Right lobe of liver (tissue), 6 donors: ENCODE measurements around the gene COQ8B. TPM values are rescaled to one million over a fixed set of nuclear protein-coding genes. Genes with fewer than 3 reads are reported as not detected.
"Not testable (repeated sequence)": the region's sequence is repeated elsewhere in the genome, so short reads cannot be mapped to it uniquely, and the experiment has no call there.

ENCODE experiments used
- ATAC-seq, 4 donors: fragments of 200-7000 bp; cut with Tn5 transposase; one replicate each; pipeline ENCODE4 v1.9.1; 2020; ENCODE audit warnings: mild to moderate bottlenecking in 4 of 4, moderate library complexity in 4 of 4
- DNase-seq, 3 donors: peaks; one replicate each; pipeline ENCODE4 v3.0.0-alpha.2; 2020
- H3K27ac ChIP-seq, 3 donors: fragments of 200-600 bp; one replicate each; pipeline ENCODE4 v1.8.0; 2022
- H3K27me3 ChIP-seq, 2 donors: fragments of 200-600 bp; one replicate each; pipeline ENCODE4 v1.8.0; 2022
- H3K36me3 ChIP-seq, 4 donors: fragments of 200-600 bp; sonication (generic) in 1 of 4; one replicate each; pipeline versions ENCODE4 v1.5.1 to v1.8.0; 2017 to 2022; ENCODE audit warnings: control low read depth in 1 of 4
- H3K4me1 ChIP-seq, 4 donors: fragments of 200-600 bp; sonication (generic) in 1 of 4; one replicate each; pipeline versions ENCODE4 v1.5.1 to v1.8.0; 2017 to 2022; ENCODE audit warnings: control low read depth in 1 of 4
- H3K4me3 ChIP-seq, 3 donors: fragments of 200-600 bp; one replicate each; pipeline ENCODE4 v1.8.0; 2022
- H3K9me3 ChIP-seq, 4 donors: fragments of 200-600 bp; sonication (generic) in 1 of 4; one replicate each; pipeline versions ENCODE4 v1.5.1 to v1.8.0; 2017 to 2022; ENCODE audit warnings: control low read depth in 1 of 4
- CTCF ChIP-seq, 4 donors: fragments of 200-600 bp in 3 of 4; fragments of 450-650 bp in 1 of 4; IDR thresholded peaks; one replicate each; pipeline versions ENCODE4 v1.5.1 to v1.8.0; 2016 to 2022; ENCODE audit warnings: antibody characterized with exemption in 4 of 4, mild to moderate bottlenecking in 2 of 4
- POLR2A ChIP-seq: fragments of 450-650 bp; IDR thresholded peaks from one replicate; pipeline ENCODE4 v1.6.1; 2017; ENCODE audit warnings: antibody characterized with exemption, mild to moderate bottlenecking
- WGBS: methylation state at CpG from one replicate; pipeline ENCODE4 v1.1.6; 2018; ENCODE audit warnings: low coverage, low lambda C conversion rate; ENCODE audit not compliant: insufficient coverage; ENCODE audit errors: missing lambda C conversion rate; 5-methylcytosine and 5-hydroxymethylcytosine counted together
- intact Hi-C, 2 donors: fragments of 100-400 bp; cut with DNase I; formaldehyde crosslinking; loops; one replicate each; pipeline versions ENCODE4 v1.11.2 to v1.14.1; 2022
- total RNA-seq, 6 experiments: library from RNA; depleted of rRNA in 2 of 6; stranded (reverse); fragments of >200 nt in 2 of 6; fragmentation: NEBNext Ultra II Directional in 3 of 6; extraction: Animal tissue kit (Norgen Biotek cat#: 25700) in 3 of 6; gene quantifications; one replicate each; pipeline versions ENCODE4 v1.1.0 to v1.2.4, GENCODE V29; 2016 to 2023
- donor health status: DM: no; HTN: yes; CAD: no.
- donor health status: DM: no; HTN: no; CAD: no.
- donor health status: DM: no; HTN: no; CAD: no.
- donor health status: DM: no; HTN: yes; CAD: no.
- donor health status: DM: no; HTN: yes; CAD: no.

Gene COQ8B
- total RNA-seq, 6 experiments from 2014 or later: 15.1 to 30.6 (median 25.6) TPM

- H3K4me1 ChIP-seq: peaks cover 0 to 11% (median 0%) of the 10 kb centered on the region in 4 donors
- TF ChIP-seq CTCF (IDR thresholded peaks at IDR 0.05) (no peak), POLR2A (no peak)
- no peak overlapping the region for H3K27ac ChIP-seq
- DNase-seq (no peak), ATAC-seq (no peak)
- H3K9me3 ChIP-seq: no peaks in the 10 kb centered on the region
- H3K4me3 ChIP-seq: no peak overlapping the region
- intact Hi-C loops: no loop called here
- no peaks in the 10 kb centered on the region for H3K27me3 ChIP-seq
- peaks cover 11 to 55% (median 21%) of the 10 kb centered on the region in 4 donors for H3K36me3 ChIP-seq
- no CpG with 5 or more reads among the region's 9 CpGs for WGBS
These were observed 20.5 kb upstream of the COQ8B start for GRCh38 chr19:40737102-40737644.

DNA sequence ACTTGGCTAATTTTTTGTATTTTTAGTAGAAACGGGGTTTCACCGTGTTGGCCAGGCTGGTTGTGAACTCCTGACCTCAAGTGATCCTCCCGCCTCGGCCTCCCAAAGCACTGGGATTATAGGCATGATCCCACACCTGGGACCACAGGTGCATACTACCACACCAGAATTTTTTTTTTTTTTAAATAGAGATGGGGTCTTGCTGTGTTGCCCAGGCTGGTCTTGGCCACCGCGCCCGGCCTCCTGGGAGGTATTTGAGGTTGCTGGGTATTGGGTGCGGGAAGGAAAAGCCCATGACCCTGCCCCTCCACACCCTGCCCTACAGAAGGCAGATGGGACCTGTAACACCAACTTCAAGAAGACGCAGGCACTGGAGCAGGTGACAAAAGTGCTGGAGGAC lies 20.0 kb upstream of the COQ8B start:
- Histone ChIP-seq H3K4me3 (no peak overlapping the region), H3K9me3 (no peaks in the 10 kb centered on the region), H3K27me3 (no peaks in the 10 kb centered on the region), H3K36me3 (peaks cover 11 to 58% (median 21%) of the 10 kb centered on the region in 4 donors), H3K27ac (no peak overlapping the region), H3K4me1 (peaks cover 0 to 8% (median 0%) of the 10 kb centered on the region in 4 donors)
- intact Hi-C loops: no loop called here
- no peak for ATAC-seq
- TF ChIP-seq POLR2A: no peak
- no peak for TF ChIP-seq CTCF (IDR thresholded peaks at IDR 0.05)
- WGBS: 80% methylated on average over 4 of the region's 9 CpGs
- DNase-seq: no peak

DNA sequence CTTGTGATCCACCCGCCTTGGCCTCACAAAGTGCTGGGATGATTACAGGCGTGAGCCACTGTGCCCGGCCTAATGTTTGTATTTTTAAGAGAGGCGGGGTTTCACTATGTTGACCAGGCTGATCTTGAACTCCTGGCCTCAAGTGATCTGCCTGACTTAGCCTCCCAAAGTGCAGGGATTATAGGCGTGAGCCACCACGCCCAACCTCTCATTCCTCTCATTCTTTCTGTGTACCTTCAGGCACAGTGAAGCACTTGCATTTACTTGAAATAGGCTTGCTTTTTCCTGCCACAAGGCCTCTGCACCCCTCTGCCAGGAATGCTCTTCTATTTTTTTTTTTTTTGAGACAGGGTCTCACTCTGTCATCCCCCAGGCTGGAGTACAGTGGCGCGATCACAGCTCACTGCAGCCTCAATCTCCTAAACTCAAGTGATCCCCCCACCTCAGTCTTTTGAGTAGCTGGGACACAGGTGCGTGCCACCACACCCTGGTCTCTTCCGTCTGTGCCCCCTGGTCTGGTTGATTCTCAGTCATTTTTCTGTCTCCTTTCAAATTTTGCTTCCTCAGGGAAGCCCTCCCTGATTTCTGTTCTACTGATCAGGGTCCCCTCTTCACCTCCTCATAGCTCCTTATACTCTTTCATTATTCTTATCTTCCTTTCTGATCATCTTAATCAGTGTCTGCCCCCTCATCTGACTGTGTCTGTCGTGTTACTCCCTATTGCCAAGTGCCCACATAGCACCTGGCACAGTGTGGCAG lies 18.5 kb upstream of the COQ8B start:
- no peak for ATAC-seq
- H3K9me3 ChIP-seq: no peaks in the 10 kb centered on the region
- DNase-seq: no peak
- 84% methylated on average over 6 of the region's 11 CpGs for WGBS
- intact Hi-C loops: no loop called here
- peaks cover 13 to 72% (median 28%) of the 10 kb centered on the region in 4 donors for H3K36me3 ChIP-seq
- H3K27me3 ChIP-seq: no peaks in the 10 kb centered on the region
- no peak overlapping the region for H3K4me3 ChIP-seq
- TF ChIP-seq POLR2A (no peak), CTCF (IDR thresholded peaks at IDR 0.05) (no peak)
- H3K27ac ChIP-seq: no peak overlapping the region
- H3K4me1 ChIP-seq: peaks cover 0 to 8% (median 0%) of the 10 kb centered on the region in 4 donors

- H3K9me3 ChIP-seq: no peaks in the 10 kb centered on the region
- no peak for TF ChIP-seq CTCF (IDR thresholded peaks at IDR 0.05)
- TF ChIP-seq POLR2A: no peak
- ATAC-seq: peak in 1 of 4 donors; percentile 13
- intact Hi-C loops: no loop called here
- peaks cover 0 to 8% (median 0%) of the 10 kb centered on the region in 4 donors for H3K4me1 ChIP-seq
- no peak for DNase-seq
- no peak overlapping the region for H3K4me3 ChIP-seq
- WGBS: 98% methylated on average over 7 of the region's 13 CpGs
- no peak overlapping the region for H3K27ac ChIP-seq
- H3K27me3 ChIP-seq: no peaks in the 10 kb centered on the region
- H3K36me3 ChIP-seq: peaks cover 13 to 81% (median 30%) of the 10 kb centered on the region in 4 donors
These were observed 16.5 kb upstream of the COQ8B start for GRCh38 chr19:40733149-40733548.

DNA sequence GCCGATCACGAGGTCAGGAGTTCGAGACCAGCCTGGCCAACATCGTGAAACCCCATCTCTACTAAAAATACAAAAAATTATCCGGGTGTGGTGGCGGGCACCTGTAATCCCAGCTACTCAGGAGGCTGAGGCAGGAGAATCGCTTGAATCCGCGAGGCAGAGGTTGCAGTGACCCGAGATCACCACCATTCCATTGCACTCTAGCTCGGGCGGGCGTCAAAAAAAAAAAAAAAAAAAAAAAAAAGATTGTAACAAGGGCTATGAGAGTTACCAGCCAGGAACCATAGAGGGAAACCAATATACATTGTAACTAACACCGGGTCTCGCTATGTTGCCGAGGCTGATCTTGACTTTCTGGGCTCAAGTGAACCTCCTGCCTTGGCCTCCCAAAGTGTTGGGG lies 15.6 kb upstream of the COQ8B start:
- H3K4me1 ChIP-seq, H3K4me3 ChIP-seq, intact Hi-C loops, H3K9me3 ChIP-seq, H3K27me3 ChIP-seq, DNase-seq, ATAC-seq, H3K27ac ChIP-seq: not testable (repeated sequence)
- WGBS: 95% methylated on average over 10 of the region's 16 CpGs
- H3K36me3 ChIP-seq: peaks cover 16 to 83% (median 28%) of the 10 kb centered on the region in 4 donors

DNA sequence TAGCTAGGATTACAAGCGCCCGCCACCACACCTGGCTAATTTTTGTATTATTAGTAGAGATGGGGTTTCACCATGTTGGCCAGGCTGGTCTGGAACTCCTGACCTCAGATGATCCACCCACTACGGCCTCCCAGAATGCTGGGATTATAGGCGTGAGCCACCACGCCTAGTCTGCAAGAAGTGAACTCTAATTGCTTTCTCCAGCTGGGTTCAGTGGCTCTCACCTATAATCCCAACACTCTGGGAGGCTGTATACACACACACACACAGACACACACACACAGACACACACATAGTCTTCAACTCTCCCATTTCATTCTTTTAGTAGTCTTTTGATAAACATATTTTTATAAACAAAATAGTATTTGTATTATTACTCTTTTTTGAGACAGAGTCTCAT lies 13.4 kb upstream of the COQ8B start:
- H3K27me3 ChIP-seq, ATAC-seq, DNase-seq, H3K4me1 ChIP-seq, H3K4me3 ChIP-seq, intact Hi-C loops, H3K9me3 ChIP-seq, H3K27ac ChIP-seq: not testable (repeated sequence)
- peaks cover 15 to 88% (median 24%) of the 10 kb centered on the region in 4 donors for H3K36me3 ChIP-seq
- WGBS: 92% methylated on average over 5 of the region's 5 CpGs
